ENCODE measurements around the gene HCN1.
"Not testable (repeated sequence)": the region's sequence is repeated elsewhere in the genome, so short reads cannot be mapped to it uniquely, and the experiment has no call there.

Gene HCN1

GRCh38 chr5:45609661-45610060 lies 86.5 kb downstream of the HCN1 start:
- DNase-seq, result no peak

- DNase-seq, result no peak
Measured at GRCh38 chr5:45604092-45604491, 92.1 kb downstream of the HCN1 start.

GRCh38 chr5:45601424-45601823 lies 94.8 kb downstream of the HCN1 start:
- no peak for DNase-seq

GRCh38 chr5:45596320-45596719 lies 99.9 kb downstream of the HCN1 start:
- DNase-seq, result no peak

- not testable (repeated sequence) for DNase-seq
Measured at GRCh38 chr5:45586001-45586400, 110.2 kb downstream of the HCN1 start.

- no peak for DNase-seq
Measured at GRCh38 chr5:45578270-45578669, 117.9 kb downstream of the HCN1 start.

- DNase-seq, result no peak
Measured at GRCh38 chr5:45568813-45569212, 127.4 kb downstream of the HCN1 start.

GRCh38 chr5:45542421-45542820 lies 153.8 kb downstream of the HCN1 start:
- DNase-seq, result no peak

- no peak for DNase-seq
Measured at GRCh38 chr5:45533663-45534062, 162.5 kb downstream of the HCN1 start.

GRCh38 chr5:45532826-45533624 lies 163.2 kb downstream of the HCN1 start:
- DNase-seq, result no peak

GRCh38 chr5:45521067-45521466 lies 175.1 kb downstream of the HCN1 start:
- no peak for DNase-seq

GRCh38 chr5:45512521-45512920 lies 183.7 kb downstream of the HCN1 start:
- DNase-seq, result no peak

GRCh38 chr5:45509371-45509770 lies 186.8 kb downstream of the HCN1 start:
- DNase-seq, result no peak

GRCh38 chr5:45508135-45508534 lies 188.0 kb downstream of the HCN1 start:
- DNase-seq, result no peak

GRCh38 chr5:45507178-45507577 lies 189.0 kb downstream of the HCN1 start:
- no peak for DNase-seq

- not testable (repeated sequence) for DNase-seq
Measured at GRCh38 chr5:45499006-45499405, 197.2 kb downstream of the HCN1 start.

- no peak for DNase-seq
Measured at GRCh38 chr5:45491368-45491767, 204.8 kb downstream of the HCN1 start.

- DNase-seq, result no peak
Measured at GRCh38 chr5:45484781-45485180, 211.4 kb downstream of the HCN1 start.

GRCh38 chr5:45454114-45454513 lies 242.1 kb downstream of the HCN1 start:
- DNase-seq, result peak; percentile 2

- DNase-seq, result not testable (repeated sequence)
Measured at GRCh38 chr5:45444856-45445255, 251.3 kb downstream of the HCN1 start.

- DNase-seq, result no peak
Measured at GRCh38 chr5:45440466-45440865, 255.7 kb downstream of the HCN1 start.

- DNase-seq, result no peak
Measured at GRCh38 chr5:45437752-45438151, 258.4 kb downstream of the HCN1 start.

GRCh38 chr5:45417285-45417998 lies 278.7 kb downstream of the HCN1 start:
- no peak for DNase-seq

Measured in GDM1 (cell line).